Stimulated activated CD8-positive, alpha-beta memory T cell treated with anti-CD3 and anti-CD28 coated beads, Interleukin-7, amount 100 ng/mL, for 1 hour (primary cell): Measurements from ENCODE around the gene GMCL1.
"Not testable (repeated sequence)": the region's sequence is repeated elsewhere in the genome, so short reads cannot be mapped to it uniquely, and the experiment has no call there.

Experiments
- DNase-seq, 2 donors: peaks; one replicate each; pipeline ENCODE4 v3.0.0-alpha.2; 2020; ENCODE audit warnings: low read depth in 2 of 2

Gene GMCL1

DNA sequence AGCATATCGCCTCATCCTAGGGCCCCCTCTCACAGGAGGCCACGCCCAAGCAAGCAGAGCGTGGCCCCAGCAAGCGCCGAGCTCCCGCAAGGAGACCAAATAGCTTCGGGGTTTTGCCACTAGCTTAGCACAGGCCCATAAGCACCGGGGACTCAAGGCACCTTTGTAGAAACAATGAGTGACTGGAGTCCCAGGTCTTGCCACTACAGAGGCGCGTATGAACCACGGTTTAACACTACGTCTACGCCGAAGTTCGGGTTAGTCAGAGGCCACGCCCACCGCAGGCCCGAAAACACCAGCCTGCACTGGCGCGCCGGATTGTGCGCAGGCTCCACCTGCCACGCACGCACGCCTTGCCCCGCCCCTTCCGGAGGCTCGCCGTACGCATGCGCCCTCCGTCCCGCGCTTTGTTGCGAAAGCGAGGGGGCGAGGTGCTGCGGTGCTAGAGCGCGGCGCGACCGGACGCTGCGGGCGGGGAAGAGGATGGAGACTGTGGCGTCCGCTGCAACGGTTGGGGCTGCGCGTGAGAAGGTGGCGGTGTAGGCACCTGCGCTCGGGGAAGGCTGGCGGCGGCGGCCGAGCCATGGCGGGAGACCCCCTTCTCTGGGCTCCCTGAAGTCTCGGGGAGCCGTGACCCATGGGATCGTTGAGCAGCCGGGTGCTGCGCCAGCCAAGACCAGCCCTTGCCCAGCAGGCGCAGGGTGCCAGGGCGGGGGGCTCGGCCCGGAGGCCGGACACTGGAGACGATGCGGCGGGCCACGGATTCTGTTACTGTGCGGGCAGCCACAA is at the start of gene GMCL1:
TSS of gene GMCL1 (plus strand) at position 405 of the 789 bp plus-strand sequence. CDS start at position 638, 233 bp downstream.
- peak; percentile 96 to 99 for DNase-seq

DNA sequence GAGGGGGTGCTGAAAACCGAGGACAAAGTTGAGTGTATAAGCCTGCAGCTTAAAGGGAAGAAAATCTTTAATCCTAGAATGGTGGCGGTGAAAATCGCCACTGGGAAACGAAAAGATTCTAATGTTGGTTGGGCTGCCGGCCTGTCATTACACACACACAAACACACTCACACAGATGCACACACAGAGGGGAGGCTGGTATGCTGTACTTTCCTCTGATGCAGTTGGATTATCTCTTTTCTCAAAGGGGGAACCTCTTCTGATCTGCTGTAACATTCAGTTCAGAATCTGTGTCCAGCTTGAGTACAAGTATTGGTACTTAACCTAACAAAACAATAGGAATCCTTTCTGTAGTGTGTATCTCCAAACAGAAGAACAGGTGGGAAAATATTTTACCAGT is 48.5 kb upstream of the GMCL1 start:
- no peak for DNase-seq

DNA sequence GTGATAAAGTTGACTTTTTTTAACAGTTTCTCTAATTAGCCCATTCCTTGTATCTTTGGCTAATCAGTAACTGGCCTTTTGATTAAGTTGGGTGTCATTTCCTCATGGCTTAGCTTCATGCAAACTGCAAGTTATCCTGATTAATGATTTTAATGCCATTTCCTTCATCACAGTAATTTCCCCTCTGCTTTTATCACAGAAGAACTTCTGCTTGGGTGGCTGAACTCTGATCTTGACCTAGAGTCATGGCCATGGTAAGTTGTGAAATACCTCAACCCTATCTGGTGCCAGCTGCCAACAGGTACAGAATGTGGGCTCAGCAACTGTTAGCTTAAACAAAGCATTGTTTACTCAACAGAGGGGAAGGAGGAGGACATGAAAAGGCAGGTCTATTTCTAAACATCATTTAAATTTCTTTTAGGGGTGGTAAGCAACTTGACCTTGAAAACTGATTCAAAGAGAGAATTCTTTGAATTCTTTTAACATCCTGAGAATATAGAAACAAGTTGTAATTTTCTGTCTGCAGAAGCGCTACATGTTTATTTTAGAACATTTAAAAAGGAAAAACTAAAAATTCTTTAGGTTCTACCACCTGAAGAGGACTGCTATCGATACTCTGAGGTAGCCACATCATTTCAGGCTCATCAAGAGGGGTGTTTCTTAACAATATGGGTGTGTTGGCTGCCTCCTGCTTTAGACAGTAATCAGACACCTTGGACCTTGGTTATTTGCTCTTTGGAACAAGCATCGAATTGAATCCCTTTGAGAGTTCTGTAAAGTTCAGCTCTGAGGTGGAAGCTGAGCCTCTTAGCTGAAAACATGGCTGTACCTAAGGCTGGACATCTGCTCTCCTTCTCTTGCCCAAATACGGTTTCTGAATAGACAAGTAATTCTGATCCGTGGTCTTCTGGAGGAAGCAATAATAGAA is 47.9 kb upstream of the GMCL1 start:
- DNase-seq: no peak

GRCh38 chr2:69784228-69784627 is 45.2 kb upstream of the GMCL1 start:
- DNase-seq: no peak

DNA sequence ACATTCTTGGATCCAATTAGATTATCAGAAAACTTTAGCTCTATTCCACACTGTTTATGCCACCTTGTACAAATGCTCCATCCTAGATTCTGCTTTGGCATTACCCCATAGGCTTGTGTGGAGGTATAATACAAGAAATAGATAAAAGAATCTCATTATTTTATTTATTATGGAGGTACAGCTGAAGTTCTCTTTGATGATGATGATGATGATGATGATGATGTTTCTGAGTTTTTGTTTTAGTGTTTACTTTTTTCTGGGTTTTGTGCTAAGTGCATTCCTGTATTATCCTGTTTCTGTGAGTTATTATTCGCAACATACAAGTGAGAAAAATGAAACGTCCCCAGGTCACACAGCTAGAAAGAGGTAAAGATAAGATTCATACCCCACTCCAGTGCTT is 44.1 kb upstream of the GMCL1 start:
- no peak for DNase-seq

DNA sequence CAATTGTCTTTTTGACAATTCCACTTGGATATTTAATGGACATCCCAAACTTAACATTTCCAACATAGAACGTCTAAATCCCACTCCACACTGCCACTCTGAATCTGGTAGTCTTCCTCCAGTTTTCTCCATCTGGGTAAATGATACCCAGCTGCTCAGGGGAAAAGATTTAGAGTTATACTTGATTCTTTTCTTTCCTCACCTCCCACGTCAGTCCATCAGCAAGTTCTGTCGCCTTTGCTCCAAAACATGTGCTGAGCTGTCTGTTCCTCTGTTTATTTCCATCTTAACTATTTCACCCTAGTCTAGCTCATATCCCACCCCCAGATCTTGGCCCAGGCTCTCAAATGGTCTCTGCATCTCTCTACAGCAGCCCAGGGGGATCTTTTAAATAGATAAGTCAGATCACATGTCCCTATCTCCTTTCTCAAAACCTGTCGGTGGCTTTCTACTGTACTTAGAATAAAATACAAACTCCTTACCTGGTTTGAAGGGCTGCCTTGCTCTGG is 43.4 kb upstream of the GMCL1 start:
- no peak for DNase-seq

- no peak for DNase-seq
These were observed 40.2 kb upstream of the GMCL1 start for GRCh38 chr2:69789175-69789721.

DNA sequence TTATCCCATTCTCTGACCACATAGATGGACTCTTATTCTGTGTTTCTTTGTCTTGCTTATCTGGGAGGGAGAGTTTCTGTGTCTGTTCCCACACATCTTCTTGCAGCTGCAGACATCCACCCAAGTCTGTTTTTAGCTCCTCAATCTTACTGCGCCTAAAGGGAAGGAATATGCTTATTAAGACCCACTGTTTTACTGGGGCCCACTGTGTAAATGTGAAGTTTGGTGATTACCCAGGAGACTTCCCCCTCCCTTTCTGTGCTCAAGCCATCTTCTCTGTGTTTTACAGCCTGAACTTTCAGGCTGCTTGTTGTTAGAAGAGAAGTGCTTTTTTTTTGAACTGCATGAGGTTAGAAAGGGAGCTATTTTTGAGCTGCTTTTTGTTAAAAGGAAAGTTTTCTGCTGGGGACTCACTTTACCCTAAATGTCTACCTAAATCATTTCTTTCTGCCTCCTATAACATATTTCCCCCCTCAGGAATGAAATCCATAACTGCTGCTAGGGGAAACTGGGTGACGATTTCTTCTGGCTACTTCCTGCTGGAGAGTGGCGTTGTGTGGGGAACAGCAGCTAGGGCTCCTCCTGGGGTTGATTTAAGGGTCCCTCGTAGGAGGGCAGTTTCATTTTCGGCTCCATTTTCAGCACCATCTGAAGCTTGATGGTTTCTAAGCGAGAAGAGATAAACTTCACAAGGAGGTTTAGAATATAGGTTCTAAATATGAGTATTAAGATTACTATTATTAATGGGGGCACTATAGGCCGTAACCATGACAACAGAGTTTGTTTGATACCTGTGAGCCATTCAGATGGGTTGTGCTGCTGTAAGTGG is 39.5 kb upstream of the GMCL1 start:
- no peak for DNase-seq

DNA sequence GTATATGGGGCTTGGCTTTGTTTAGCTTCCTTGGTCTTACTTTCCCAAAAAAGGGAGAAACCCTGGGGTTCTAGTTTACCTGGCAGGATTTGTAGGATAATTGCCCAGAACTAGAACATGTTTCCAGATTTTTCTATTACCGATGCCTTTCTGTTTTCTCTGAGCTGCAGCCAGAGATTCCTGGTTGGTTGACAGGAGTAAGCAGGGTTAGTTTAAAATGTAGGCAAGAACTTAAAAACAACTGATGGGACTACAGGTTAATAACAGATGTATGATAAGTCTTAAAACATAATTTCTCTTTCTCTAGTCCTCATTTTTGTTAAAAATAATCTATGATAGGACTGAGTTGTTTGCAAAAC is 38.9 kb upstream of the GMCL1 start:
- no peak for DNase-seq

DNA sequence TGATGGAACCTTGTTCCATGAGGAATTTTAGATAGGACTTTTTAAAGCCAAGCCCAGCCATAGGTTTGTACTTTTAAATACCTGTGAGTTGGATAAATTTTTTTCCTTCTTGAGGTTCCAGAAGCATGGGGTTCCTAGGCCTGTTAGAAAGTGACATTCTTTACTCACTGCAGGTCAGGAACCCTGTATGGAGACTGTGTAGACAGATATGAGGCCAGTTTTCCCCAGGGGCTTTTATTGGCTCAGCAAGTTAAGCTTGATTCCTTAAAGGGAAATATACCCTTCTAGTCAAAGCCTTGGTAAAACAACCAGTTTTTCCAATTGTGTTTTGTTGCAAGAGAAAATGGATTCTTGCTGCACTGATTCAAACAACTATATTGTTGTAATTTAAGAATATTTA is 38.4 kb upstream of the GMCL1 start:
- no peak for DNase-seq

GRCh38 chr2:69796174-69796573 is 33.3 kb upstream of the GMCL1 start:
- DNase-seq: no peak

- DNase-seq: no peak
These were observed 32.2 kb upstream of the GMCL1 start for GRCh38 chr2:69797235-69797634.

DNA sequence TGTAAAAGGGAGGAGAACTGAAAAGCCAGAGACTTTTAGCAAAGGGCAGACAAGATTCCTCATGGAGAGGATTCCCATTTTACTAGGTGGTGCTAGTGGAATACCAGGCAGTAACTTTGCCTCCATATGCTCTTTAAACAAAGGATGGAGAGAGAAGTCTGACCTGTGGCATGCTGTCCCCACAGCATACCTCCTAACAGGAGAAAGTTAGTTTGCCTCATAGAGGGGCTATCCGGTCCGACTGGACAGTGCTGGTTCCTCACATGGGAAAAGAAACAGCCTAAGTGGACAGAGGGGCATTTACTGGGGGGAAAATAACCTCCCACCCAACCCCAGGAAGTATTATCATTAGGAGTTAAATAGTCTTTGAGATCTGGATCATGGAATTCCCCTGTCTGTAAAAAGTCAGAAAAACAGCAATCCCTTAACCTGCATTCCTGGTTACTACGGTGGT is 31.6 kb upstream of the GMCL1 start:
- DNase-seq: no peak

GRCh38 chr2:69798290-69798908 is 31.1 kb upstream of the GMCL1 start:
- DNase-seq: no peak

DNA sequence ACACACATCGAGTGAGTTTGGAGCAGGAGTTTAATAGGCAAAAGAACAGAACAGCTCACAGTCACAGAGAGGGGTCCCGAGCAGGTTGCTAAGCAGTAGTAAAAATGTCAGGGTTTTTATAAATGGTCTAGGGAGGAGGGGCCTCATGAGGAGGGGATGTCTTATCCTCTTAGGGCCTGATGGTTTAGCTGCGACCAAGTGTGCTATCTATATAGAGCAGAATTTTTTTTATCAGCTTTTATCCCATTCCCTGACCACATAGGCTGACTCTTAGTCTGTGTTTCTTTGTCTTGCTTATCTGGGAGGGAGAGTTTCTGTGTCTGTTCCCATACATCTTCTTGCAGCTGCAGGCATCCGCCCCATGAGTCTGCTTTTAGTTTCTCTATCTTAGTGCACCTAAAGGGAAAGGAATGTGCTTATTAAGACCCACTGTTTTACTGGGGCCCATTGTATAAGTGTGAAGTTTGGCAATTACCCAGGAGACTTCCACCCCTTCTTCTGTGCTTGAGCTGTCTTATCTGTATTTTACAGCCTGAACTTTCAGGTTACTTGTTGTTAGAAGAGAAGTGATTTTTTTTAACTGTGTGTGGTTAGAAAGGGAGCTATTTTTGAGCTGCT is 30.4 kb upstream of the GMCL1 start:
- DNase-seq: no peak

DNA sequence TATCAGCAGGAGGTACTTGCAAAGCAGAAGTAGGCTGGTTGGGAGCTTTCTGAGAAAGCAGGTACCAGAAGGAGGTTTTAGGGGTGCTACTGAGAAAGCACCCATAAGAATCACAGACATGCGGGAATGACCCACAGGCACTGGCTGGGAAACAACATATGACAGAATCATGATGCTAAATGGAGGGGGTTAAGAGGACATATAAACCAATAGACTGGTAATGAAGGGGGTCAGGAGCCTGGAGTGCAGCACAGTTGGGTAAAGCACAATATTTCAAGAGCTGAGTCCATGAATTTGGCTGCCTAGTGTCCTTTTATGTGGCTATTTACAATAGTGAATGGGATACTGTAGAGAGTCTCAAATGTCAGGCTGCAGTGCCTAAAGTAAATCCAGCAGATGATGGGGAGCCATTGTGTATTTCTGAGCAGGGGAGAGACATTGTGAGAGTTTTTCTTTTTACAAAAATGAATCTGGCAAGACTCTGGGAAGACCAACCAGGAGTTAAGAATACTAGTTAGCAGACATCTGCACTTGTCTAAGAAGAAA is 27.6 kb upstream of the GMCL1 start:
- no peak for DNase-seq

- DNase-seq: not testable (repeated sequence)
These were observed 26.6 kb upstream of the GMCL1 start for GRCh38 chr2:69802781-69803367.

- no peak for DNase-seq
These were observed 25.0 kb upstream of the GMCL1 start for GRCh38 chr2:69804416-69804815.

- DNase-seq: no peak
These were observed 23.6 kb upstream of the GMCL1 start for GRCh38 chr2:69805887-69806286.
